Endodermal cell (in vitro differentiated cells): ENCODE measurements around the gene PRXL2C. TPM values are rescaled to one million over a fixed set of nuclear protein-coding genes. Genes with fewer than 3 reads are reported as not detected.
"Not testable (repeated sequence)": the region's sequence is repeated elsewhere in the genome, so short reads cannot be mapped to it uniquely, and the experiment has no call there.

Experiments used
- DNase-seq: peaks from one replicate; pipeline ENCODE4 v3.0.0-alpha.2; 2017
- H3K27ac ChIP-seq: 2 replicates; pipeline ENCODE4 v1.5.1; 2013; ENCODE audit warnings: mild to moderate bottlenecking, low read depth, low read length, moderate library complexity
- H3K27me3 ChIP-seq: 2 replicates; pipeline ENCODE4 v1.6.1; 2013; ENCODE audit warnings: mild to moderate bottlenecking, low read length, moderate library complexity; ENCODE audit not compliant: insufficient read depth, control insufficient read depth, poor library complexity, severe bottlenecking
- H3K36me3 ChIP-seq: 2 replicates; pipeline ENCODE4 v1.7.0; 2013; ENCODE audit warnings: mild to moderate bottlenecking, low read length, moderate library complexity; ENCODE audit not compliant: control insufficient read depth, insufficient read depth
- H3K4me1 ChIP-seq: one replicate; pipeline ENCODE4 v1.7.0; 2013; ENCODE audit warnings: low read length; ENCODE audit not compliant: control insufficient read depth, insufficient read depth
- H3K4me3 ChIP-seq: 2 replicates; pipeline ENCODE4 v1.5.1; 2013; ENCODE audit warnings: mild to moderate bottlenecking, low read length, moderate library complexity
- H3K9ac ChIP-seq: 2 replicates; pipeline ENCODE4 v1.6.1; 2013; ENCODE audit warnings: mild to moderate bottlenecking, low read length, moderate library complexity; ENCODE audit not compliant: poor library complexity, severe bottlenecking; ENCODE audit errors: extremely low read depth
- H3K9me3 ChIP-seq: 2 replicates; pipeline ENCODE4 v1.6.1; 2013; ENCODE audit warnings: mild to moderate bottlenecking, low read length, moderate library complexity; ENCODE audit not compliant: control insufficient read depth
- H3K27ac Mint-ChIP-seq: 2 replicates; pipeline ENCODE4 v1.8.0; 2020; ENCODE audit warnings: mixed read lengths
- H3K27me3 Mint-ChIP-seq: 2 replicates; pipeline ENCODE4 v1.8.0; 2021; ENCODE audit warnings: mild to moderate bottlenecking, mixed read lengths; ENCODE audit not compliant: insufficient read depth
- H3K36me3 Mint-ChIP-seq: 2 replicates; pipeline ENCODE4 v1.8.0; 2020; ENCODE audit warnings: low read depth, mixed read lengths
- H3K4me1 Mint-ChIP-seq: 2 replicates; pipeline ENCODE4 v1.8.0; 2020; ENCODE audit warnings: mixed read lengths
- H3K4me3 Mint-ChIP-seq: 2 replicates; pipeline ENCODE4 v1.8.0; 2020; ENCODE audit warnings: mild to moderate bottlenecking, moderate library complexity, mixed read lengths
- H3K9me3 Mint-ChIP-seq: 2 replicates; pipeline ENCODE4 v1.8.0; 2020; ENCODE audit warnings: mild to moderate bottlenecking, mixed read lengths
- WGBS, 2 experiments: methylation state at CpG; one replicate each; pipeline versions ENCODE4 v1.1.5 to v1.1.7; 2013; ENCODE audit warnings: missing lambda C conversion rate in 2 of 2, mixed read lengths in 1 of 2; ENCODE audit not compliant: insufficient coverage in 1 of 2, insufficient read length in 1 of 2; 5-methylcytosine and 5-hydroxymethylcytosine counted together
- total RNA-seq, 2 donors: library from RNA; stranded (reverse); fragmentation: NEBNext Ultra II Directional in 1 of 2; extraction: Animal tissue kit (Norgen Biotek cat#: 25700) in 1 of 2; gene quantifications; 2 replicates in 1 of 2; 3 replicates in 1 of 2; pipeline ENCODE4 v1.2.1, GENCODE V29; 2021
- TF ChIP-seq, protein P1 (sequence below): fragments of 200-600 bp; sonication (generic); conservative IDR thresholded peaks from 2 replicates; pipeline ENCODE4 v1.5.0; 2021; ENCODE audit warnings: antibody characterized with exemption, mild to moderate bottlenecking

Gene PRXL2C
- total RNA-seq, 2 donors from 2014 or later: 2.5 to 4.9 TPM

DNA sequence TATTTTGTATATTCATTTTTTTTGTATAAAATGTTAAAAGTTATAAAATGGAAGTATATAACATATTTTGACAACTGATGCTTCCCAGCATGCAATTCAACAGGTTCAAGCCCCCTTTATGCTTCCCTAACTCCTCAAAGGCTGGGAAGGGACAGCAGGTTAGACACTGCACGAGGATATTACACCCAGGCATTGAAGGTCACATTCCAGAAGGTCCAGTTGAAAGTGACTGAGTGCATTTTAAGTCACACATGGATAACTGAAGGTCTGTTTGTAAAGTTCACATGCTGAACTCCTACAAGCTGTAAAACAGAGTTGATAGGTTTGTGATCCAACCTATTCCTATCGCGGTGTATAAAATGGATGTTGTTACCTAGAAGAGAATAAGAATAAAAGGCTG, 13.6 kb downstream of the PRXL2C start:
- no peaks in the 10 kb centered on the region for H3K27me3 ChIP-seq

DNA sequence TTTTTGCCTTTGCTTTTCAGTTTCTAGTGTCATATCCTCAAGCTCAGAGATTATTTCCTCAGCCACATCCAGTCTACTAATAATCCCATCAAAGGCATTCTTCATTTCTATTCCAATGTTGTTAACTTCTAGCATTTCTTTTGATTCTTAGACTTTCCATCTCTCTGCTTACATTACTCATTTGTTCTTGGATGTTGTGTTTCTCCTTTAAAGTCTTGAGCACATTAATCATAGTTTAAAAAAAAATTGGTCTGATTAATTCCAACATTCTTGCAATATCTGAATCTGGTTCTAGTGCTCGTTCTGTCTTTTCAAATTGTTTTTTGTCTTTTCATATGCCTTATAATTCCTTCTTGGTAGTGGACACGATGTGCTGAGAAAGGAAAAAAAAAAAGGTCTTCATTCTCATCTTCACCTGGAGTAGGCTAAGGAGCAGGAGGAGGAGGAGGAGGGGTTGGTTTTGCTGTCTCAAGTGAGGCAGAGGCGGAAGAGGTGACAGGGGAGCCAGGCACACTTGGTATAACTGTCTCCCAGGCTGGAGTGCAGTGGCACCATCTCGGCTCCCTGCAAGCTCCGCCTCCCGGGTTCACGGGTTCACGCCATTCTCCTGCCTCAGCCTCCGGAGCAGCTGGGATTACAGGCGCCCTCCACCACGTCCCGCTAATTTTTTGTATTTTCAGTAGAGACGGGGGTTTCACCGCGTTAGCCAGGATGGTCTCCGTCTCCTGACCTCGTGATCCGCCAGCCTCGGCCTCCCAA, 16.3 kb downstream of the PRXL2C start:
- H3K27me3 Mint-ChIP-seq: no peaks in the 10 kb centered on the region
- 92 to 97% methylated on average over 12 to 19 of the region's 19 CpGs for WGBS, 2 experiments
- Histone ChIP-seq H3K4me1 (no peaks in the 10 kb centered on the region), H3K36me3 (no peaks in the 10 kb centered on the region), H3K27me3 (no peaks in the 10 kb centered on the region), H3K9me3 (no peaks in the 10 kb centered on the region), H3K27ac (no peak overlapping the region), H3K9ac (no peak overlapping the region), H3K4me3 (no peak overlapping the region)
- H3K4me3 Mint-ChIP-seq: no peak overlapping the region
- H3K27ac Mint-ChIP-seq: no peak overlapping the region
- TF ChIP-seq, protein P1, sequence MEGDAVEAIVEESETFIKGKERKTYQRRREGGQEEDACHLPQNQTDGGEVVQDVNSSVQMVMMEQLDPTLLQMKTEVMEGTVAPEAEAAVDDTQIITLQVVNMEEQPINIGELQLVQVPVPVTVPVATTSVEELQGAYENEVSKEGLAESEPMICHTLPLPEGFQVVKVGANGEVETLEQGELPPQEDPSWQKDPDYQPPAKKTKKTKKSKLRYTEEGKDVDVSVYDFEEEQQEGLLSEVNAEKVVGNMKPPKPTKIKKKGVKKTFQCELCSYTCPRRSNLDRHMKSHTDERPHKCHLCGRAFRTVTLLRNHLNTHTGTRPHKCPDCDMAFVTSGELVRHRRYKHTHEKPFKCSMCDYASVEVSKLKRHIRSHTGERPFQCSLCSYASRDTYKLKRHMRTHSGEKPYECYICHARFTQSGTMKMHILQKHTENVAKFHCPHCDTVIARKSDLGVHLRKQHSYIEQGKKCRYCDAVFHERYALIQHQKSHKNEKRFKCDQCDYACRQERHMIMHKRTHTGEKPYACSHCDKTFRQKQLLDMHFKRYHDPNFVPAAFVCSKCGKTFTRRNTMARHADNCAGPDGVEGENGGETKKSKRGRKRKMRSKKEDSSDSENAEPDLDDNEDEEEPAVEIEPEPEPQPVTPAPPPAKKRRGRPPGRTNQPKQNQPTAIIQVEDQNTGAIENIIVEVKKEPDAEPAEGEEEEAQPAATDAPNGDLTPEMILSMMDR: no peak
- no peak for DNase-seq
- no peaks in the 10 kb centered on the region for H3K4me1 Mint-ChIP-seq
- no peaks in the 10 kb centered on the region for H3K9me3 Mint-ChIP-seq
- H3K36me3 Mint-ChIP-seq: peaks cover 3% of the 10 kb centered on the region

More for the DNA sequence above, 13.6 kb downstream of the PRXL2C start:
- Mint-ChIP-seq H3K27me3 (no peaks in the 10 kb centered on the region), H3K4me3 (no peak overlapping the region), H3K27ac (no peak overlapping the region), H3K36me3 (peaks cover 16% of the 10 kb centered on the region), H3K9me3 (no peaks in the 10 kb centered on the region), H3K4me1 (no peaks in the 10 kb centered on the region)
- Histone ChIP-seq H3K9ac (no peak overlapping the region), H3K4me1 (no peaks in the 10 kb centered on the region), H3K36me3 (no peaks in the 10 kb centered on the region), H3K9me3 (no peaks in the 10 kb centered on the region), H3K4me3 (no peak overlapping the region), H3K27ac (no peak overlapping the region)
- no peak for DNase-seq
- WGBS, 2 experiments: 92 to 93% methylated on average over 1 to 3 of the region's 3 CpGs
- TF ChIP-seq, protein P1: no peak

DNA sequence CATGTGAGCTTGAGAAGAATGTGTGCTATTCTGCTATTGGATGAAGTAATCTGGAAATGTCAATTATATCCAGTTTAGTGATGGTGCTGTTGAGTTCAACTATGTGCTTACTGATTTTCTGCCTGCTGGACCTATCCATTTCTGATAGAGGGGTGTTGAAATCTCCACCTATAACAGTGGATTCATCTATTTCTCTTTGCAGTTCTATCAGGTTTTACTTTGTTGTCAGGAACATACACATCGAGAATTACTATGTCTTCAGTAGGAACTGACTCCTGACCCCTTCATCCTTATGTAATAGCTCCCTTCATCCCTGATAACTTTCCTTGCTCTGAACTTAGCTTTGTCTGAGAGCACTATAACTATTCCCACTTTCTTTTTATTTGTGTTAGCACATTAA, 18.7 kb downstream of the PRXL2C start:
- Histone ChIP-seq H3K27ac (no peak overlapping the region), H3K4me1 (no peaks in the 10 kb centered on the region), H3K36me3 (no peaks in the 10 kb centered on the region), H3K9ac (no peak overlapping the region), H3K9me3 (no peaks in the 10 kb centered on the region), H3K4me3 (no peak overlapping the region), H3K27me3 (no peaks in the 10 kb centered on the region)
- H3K27ac Mint-ChIP-seq: no peak overlapping the region
- H3K36me3 Mint-ChIP-seq: peaks cover 3% of the 10 kb centered on the region
- H3K27me3 Mint-ChIP-seq: no peaks in the 10 kb centered on the region
- H3K4me3 Mint-ChIP-seq: no peak overlapping the region
- WGBS, 2 experiments: 81 to 90% methylated on average over 1 of the region's 1 CpG
- TF ChIP-seq, protein P1: no peak
- H3K4me1 Mint-ChIP-seq: no peaks in the 10 kb centered on the region
- H3K9me3 Mint-ChIP-seq: no peaks in the 10 kb centered on the region
- no peak for DNase-seq

DNA sequence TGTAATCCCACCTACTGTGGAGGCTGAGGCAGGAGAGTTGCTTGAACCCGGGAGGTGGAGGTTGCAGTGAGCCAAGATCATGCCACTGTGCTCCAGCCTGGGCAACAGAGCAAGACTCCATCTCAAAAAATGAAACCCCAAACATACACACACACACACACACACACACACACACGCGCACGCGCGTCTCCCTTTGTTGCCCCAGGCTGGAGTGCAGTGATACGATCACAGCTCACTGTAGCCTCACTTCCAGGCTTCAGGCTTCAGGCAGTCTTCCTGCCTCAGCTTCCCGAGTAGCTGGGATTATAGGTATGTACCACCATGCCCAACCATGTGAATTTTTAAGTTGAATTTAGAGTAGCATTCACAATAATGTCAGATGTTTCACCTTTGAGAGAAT, 21.5 kb downstream of the PRXL2C start:
- not testable (repeated sequence) for DNase-seq, H3K9me3 Mint-ChIP-seq, H3K27me3 Mint-ChIP-seq, H3K27me3 ChIP-seq, H3K4me1 ChIP-seq, H3K9me3 ChIP-seq, H3K36me3 ChIP-seq, H3K4me3 Mint-ChIP-seq, H3K9ac ChIP-seq, H3K27ac ChIP-seq, H3K4me1 Mint-ChIP-seq, H3K36me3 Mint-ChIP-seq, H3K4me3 ChIP-seq, H3K27ac Mint-ChIP-seq
- 98 to 100% methylated on average over 1 to 8 of the region's 8 CpGs for WGBS, 2 experiments
